ENCODE data around the gene OGA.

Gene OGA

GRCh38 chr10:101835362-101835761 is 17.1 kb upstream of the OGA start:
- DNase-seq (ENCODE audit: low read depth) = no peak

DNA sequence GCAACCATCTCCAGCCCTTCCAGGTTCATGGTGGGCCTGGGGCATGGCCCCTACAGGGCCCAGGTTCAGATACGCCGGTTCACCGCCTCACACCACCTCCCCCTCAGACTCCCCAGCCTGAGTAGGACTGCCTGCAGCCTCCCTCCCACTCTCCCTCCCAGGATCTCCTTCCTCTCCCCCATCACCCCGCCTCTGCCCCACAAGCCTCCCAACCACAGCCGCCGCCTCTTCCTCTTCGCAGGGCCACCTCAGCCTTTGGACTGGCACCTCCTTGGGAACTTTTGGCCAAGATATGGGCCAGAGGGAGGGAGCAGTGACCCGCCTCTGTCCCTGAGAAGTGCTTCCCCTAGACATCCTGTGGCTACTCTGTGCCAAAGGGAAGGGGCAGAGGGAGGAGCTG is 16.1 kb upstream of the OGA start:
- peak; percentile 17 for DNase-seq (ENCODE audit: low read depth)

DNA sequence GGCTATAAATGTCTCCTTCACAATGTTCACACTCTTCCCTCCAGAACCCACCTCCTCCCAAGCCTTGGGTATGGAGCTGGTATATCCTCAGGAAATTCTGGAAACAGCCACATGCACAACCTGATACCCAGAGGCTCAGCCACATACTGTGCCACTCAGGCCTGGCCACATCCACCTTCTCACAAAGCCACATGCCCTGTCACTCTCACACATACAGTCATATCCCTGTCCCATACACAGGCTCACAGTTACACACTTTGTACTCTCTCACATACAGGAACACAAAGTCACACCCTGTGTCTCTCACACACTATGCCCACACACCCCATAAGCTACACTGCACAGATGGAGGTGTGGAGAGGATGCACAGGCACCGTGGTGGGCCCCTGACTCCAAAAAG is 15.2 kb upstream of the OGA start:
- DNase-seq (ENCODE audit: low read depth) = no peak

DNA sequence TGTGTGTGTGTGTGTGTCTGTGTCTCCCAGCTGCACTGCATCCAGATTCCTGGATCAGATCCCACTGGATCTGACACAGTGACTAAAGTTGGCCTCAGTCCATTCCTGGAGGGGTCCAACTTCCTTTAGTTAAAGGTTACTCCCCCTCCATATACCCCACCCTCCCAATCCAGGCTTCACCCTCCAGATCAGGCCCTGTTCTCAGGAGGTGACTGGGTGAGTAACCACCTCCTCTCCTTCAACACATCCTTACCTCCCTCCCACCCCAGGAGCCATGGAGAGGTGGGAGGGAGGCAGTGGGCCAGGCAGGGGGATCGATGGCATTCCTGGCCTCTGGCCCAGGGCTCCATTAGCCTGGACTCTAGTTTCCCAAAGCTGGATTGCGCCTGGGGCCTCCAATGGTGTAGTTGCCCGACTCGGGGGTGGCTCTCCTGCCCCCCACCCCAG is 14.1 kb upstream of the OGA start:
- DNase-seq (ENCODE audit: low read depth) = no peak

DNA sequence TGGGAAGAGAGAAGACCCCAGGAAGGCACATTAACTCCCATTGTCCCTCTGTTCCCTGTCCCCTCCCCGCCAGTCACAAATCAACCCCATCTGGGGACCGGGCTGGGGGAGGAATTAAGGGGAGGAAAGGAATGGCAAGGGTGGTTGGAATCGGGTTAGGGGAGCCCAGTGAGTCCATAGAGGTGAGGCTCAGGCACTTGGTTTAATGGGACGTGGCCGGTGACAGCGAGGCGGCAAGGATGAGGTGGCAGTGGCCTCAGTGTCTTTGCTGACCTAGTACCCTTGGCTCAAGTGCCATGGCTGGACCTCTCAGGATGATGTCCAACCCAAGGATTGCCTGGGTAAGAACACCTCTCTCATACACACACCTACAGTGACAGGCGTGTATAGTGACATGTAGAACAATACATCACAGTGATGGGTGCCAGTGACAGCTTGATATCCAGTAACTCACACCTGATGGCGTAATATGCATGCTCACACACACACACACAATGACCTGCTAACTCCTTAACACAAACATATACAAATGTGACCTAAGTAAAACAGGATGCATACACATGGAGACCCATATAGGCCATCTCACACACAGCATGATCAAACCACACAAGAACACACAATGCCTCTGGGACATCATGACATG is 13.0 kb upstream of the OGA start:
- no peak for DNase-seq (ENCODE audit: low read depth)

- peak; percentile 91 for DNase-seq (ENCODE audit: low read depth)
These were observed 12.3 kb upstream of the OGA start for GRCh38 chr10:101830322-101831168.

DNA sequence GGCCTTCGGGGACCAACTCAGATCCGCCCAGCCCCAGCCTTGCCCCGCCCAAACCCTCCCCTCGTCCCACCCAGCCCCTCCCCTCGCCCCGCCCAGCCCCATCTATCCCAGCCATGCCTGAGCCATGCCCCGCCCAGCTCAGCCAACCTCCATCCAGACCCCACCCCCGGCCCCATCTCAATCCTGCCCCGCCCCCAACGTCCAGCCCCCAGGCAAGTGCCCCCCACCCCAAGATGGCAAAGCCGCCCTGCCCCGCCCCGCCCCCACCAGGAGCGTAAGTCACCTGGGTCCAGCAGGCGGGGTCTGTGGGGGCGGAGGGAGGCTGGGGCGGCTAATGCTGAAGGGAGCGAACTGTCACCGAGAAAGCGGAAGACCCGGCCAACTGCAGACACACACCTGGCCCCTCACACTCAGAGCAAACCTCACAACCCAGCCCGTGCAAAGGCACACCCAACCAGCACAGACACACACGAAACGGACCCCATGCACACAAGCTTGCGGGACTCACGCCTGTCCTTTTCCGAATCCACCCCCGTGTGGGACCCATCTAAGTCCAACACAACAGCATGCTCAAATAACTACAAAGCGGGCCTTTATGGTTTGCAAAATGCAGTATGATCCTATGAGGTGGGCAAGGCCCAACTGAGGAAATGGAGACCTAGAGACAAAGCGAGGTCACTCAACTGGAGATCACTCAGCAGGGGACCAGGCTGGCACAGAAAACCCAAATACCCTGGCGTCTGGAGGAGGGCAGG is 11.5 kb upstream of the OGA start:
- peak; percentile 47 for DNase-seq (ENCODE audit: low read depth)

- DNase-seq (ENCODE audit: low read depth) = no peak
These were observed 10.7 kb upstream of the OGA start for GRCh38 chr10:101828766-101829551.

DNA sequence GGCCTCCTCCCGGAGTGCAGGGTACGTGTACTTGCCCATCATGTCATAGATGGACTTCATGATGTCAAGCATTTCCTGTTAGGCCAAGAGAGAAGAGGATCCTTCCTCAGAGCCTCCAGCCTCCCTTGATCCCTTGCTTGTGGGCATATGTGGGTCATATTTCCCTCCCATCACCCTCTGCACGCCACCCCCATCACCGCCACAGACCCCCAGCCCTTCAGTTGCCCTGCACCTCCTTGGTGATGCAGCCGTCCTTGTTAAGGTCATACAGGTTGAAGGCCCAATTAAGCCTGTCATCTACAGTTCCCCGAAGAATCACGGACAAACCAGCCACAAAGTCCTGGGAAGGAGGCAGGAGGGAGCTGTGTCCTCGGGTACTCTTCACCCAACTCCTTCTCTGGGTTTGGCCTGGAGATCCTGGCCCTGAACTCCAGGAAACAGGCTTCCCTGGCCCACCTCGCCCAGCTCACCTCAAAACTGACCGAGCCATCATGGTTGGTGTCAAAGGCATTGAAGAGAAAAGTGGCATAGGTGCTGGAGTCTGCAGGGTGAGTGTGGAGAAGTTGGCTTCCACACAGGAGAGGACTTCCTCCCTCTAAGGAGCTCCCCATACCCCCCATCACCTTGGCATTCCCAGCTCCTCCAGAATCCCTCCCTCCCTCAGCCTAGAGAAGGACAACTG is 9.8 kb upstream of the OGA start:
- no peak for DNase-seq (ENCODE audit: low read depth)

GRCh38 chr10:101826852-101827434 is 8.7 kb upstream of the OGA start:
- no peak for DNase-seq (ENCODE audit: low read depth)

DNA sequence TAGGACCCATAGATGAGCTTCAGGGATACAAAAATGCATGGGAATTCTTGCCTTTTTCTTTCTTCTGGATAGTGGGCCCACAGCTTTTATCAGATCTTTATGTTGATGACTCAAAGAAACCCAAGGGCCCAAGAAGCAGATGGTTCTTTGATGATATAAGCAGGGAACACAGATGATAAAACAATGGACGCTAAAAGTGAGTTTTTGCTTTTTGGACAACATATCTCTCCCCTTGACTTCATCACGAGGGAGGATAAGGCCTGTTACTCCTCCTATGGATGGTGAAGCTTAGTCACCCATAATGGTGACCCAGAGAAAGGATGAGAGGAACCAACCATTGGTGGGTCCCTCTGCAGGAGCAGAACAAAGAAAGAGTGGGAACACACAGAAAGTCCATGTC is 6.5 kb upstream of the OGA start:
- DNase-seq (ENCODE audit: low read depth) = no peak

DNA sequence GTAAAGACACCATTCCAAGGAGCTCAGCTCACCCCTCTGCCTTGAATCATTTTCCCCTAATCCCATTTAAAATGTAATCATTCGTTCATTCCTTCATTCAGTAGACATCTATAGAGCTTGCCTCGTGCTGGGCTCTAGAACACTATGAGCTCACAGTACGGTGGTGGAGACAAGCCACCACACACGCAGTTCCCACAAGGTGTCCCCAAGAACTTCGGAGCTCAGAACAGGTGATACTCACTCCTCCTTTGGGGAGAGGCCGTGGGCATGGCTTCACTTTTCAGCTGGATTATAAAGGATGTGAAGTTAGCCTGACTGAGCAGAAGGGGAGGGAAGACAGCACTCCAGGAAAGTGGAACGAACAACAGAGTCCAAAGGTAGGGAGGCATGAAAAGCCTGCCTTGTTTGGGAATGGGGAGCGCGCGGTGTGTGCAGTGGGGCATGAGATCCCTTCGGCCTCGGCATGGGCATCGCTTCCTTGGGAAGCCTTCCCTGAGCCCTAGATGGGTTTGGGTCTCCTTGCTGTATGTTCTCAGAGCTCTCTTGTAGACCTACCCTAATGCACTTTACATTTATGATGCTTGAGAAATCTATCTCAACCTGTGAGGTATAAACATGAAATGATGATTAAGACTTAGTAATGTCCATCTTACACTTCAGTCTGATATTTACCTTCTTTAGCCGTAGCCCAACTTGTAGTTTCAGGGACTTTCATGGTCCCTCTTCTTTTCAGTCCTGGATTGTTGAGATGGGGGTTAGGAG is 809 bp upstream of the OGA start:
- DNase-seq (ENCODE audit: low read depth) = peak; percentile 13

DNA sequence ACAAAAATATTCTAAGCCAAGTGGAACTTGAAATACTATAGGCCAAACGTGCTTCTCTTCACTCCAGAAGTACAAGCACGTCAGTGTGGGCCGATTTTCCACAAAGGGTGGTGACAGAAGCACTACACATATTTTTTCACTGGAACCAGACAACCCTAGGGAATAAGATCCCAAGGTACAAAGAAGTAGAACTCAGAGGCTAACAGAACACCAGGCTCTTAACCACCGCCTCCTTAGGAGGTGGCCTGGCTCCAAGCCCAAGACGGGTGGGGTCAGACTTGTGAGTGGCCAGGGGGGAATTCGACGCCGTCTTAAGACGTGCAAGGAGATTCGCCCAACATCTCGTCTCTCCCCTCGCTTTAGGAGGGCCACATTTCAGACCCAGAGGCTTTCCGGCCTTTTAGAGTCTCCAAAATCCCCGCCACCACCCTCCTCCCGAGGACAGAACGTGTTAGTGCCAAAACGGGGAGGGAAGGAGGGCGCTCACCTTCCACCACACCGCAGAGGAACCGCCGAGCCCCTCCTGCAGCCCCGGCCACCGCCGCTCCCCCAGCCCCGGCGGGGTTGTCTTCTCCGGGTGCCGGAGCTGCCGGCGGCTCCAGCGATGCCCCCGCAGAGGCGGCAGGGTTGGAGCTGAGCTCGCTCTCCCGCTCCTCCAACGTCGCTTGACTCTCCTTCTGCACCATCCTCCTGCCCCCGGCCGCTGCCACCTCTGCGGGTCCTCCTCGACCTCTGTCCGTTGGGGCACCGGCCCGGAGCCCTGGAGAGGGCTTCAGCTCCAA is 716 bp downstream of the OGA start:
- peak; percentile 13 for DNase-seq (ENCODE audit: low read depth)

GRCh38 chr10:101816913-101817336 is 1.3 kb downstream of the OGA start:
- DNase-seq (ENCODE audit: low read depth) = no peak

- DNase-seq (ENCODE audit: low read depth) = no peak
These were observed 1.9 kb downstream of the OGA start for GRCh38 chr10:101816376-101816775.

DNA sequence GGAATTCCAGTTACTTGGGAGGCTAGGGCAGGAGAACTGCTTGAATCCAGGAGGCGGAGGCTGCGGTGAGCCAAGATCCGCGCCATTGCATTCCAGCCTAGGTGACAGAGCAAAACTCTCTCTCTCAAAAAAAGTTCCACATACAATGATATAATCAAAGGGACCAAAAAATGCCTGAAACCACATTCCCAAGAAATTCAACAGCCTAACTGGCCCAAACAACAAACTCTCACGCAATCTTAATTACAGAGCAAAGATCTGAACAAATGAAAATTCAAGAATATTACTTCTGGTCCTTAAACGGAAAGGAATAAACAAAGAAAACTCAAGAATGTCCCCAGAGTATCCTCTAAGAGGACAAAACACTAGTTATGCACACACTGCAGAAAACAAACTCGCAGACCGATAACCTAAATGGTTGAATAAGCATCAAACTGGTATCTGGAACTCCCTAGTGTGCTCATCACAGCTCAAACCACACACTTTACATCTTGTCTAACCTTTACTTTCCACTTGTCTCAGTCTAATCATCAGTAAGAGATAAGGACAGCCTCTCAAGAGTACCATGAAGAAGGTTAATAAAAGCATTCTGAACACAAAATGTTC is 3.7 kb downstream of the OGA start:
- DNase-seq (ENCODE audit: low read depth) = no peak

DNA sequence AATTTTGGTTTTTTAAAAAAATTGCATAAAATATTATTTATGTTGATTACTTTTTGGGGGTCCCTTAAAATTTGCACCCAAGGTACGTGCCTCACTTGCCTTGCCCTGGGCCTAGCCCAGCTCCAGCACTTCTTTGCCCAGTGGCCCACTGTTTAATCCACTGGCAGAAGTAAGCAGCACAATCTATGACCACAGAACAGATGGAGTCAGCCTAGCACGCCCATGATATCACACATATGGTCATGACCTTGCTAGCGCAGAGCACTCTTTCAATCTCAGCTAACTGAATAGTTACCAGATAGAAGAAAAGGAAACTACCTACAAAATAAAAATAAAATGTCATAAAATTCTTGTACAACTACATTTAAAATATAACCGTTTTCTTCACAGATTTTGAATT is 5.6 kb downstream of the OGA start:
- DNase-seq (ENCODE audit: low read depth) = no peak

- DNase-seq (ENCODE audit: low read depth) = no peak
These were observed 11.1 kb downstream of the OGA start for GRCh38 chr10:101807158-101807557.

GRCh38 chr10:101803511-101803910 is 14.7 kb downstream of the OGA start:
- no peak for DNase-seq (ENCODE audit: low read depth)
